NCI-H345 (cell line): ENCODE data around the gene VTI1A.
"Not testable (repeated sequence)": the region's sequence is repeated elsewhere in the genome, so short reads cannot be mapped to it uniquely, and the experiment has no call there.

Experiments used
- DNase-seq: peaks from one replicate; lab custom pipeline; 2025; lab: John Stamatoyannopoulos, UW

VTI1A gene

GRCh38 chr10:112588225-112588990 lies 141.4 kb downstream of the VTI1A start:
- DNase-seq, result no peak

DNA sequence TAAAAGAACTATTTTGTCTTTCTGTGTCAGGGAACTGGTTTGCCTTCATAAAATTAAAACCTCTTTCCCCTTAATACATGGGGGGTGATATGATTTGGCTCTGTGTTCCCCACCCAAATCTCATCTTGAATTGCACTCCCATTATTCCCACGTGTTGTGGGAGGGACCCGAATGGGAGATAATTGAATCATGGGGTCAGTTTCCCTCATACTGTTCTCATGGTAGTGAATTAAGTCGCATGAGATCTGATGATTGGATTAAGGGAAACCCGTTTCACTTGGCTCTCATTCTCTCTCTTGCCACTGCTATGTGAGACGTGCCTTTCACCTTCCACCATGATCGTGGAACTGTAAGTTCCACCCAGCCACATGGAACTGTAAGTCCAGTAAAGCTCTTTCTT lies 142.1 kb downstream of the VTI1A start:
- DNase-seq, result no peak

DNA sequence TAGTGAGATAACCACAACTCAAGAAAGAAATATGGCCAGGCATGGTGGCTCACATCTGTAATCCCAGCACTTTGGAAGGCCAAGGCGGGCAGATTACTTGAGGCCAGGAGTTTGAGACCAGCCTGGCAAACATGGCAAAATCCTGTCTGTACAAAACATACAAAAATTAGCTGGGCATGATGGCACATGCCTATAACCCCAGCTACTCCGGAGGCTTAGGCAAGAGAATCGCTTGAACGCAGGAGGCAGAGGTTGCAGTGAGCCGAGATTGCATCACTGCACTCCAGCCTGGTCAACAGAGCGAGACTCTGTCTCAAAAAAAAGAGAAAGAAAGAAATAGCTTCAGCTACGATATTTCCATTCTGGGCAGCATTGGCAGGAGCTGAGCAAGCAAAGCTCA lies 143.8 kb downstream of the VTI1A start:
- DNase-seq, result not testable (repeated sequence)

DNA sequence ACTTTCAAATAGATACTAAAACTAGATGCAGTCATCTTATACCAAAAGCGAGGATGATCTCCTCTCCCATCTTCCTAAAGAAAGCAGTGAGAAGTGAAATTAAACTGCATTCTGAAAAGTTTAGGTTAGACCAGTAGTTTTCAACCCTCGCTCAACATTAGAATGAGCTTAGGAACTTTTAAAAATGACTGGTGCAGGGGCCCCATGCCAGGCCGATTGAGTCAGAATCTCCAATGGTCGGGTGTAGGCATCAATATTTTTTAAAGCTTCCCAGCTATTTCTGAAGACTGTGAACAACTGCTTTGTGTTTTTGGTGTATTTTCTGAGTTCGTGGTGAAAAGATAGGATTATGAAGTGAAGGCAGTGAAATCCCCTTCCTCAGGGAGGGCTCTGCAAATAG lies 146.0 kb downstream of the VTI1A start:
- no peak for DNase-seq

GRCh38 chr10:112601214-112602090 lies 154.4 kb downstream of the VTI1A start:
- DNase-seq, result no peak

- DNase-seq, result no peak
These were observed 156.0 kb downstream of the VTI1A start for GRCh38 chr10:112603062-112603461.

DNA sequence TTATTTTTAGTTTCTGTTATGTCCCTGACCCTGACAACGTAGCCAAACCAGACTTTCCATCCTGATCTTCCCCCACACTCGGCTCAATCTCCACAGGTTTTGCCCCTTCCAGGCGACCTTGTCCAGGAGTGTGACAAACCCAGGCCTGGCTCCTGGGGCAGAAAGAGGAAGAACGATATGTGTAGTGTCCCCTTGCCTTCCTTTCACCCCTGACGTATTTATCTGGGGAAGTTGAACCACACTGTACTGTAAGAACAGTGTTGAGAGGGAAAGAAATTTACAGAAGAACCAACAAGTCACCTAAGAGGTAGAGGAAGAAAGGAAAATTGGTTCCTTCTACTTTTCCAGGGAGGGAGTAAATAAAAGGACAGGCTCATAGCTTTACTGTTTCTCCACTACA lies 158.0 kb downstream of the VTI1A start:
- no peak for DNase-seq

GRCh38 chr10:112607506-112607905 lies 160.5 kb downstream of the VTI1A start:
- DNase-seq, result no peak

DNA sequence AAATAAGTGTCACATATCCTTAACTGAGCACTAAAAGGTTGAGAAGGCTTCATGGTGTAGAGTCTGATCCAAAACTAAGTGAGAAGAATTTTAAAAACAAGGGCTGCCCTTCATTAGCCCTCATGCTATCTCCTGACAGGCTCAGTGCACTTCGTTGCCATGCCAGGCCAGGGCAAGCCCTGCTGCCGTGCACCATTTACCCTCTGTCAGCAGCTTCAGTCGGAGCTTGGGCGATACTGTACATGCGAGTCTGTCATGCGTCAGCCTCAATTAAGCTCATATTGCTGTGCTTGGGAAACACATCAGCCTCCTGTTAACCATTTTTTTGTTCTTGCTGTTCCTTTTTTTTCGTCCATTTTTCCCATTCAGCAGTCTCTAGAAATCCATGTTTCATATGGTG lies 166.6 kb downstream of the VTI1A start:
- DNase-seq, result no peak

DNA sequence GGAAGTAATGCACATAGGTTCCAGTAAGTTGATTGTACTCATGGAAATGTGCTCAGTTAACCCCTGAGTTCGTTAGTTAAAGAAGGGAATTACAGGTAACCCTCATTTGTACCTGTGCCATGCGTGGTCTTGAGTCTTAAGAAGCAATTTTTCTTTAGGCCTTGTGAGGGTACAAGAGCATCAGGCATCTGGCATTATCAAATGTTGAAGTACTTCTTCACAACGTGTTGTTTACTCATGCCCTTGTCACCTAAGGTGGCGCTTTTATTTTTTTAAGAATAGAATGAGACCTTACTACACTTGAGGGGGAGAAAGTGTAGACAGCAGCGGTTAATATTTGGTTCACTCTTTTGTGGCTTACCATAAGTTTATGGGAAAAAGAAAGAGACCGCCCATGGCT lies 167.1 kb downstream of the VTI1A start:
- no peak for DNase-seq

GRCh38 chr10:112614586-112614985 lies 167.6 kb downstream of the VTI1A start:
- no peak for DNase-seq

GRCh38 chr10:112615269-112615668 lies 168.3 kb downstream of the VTI1A start:
- no peak for DNase-seq

GRCh38 chr10:112616647-112617046 lies 169.6 kb downstream of the VTI1A start:
- DNase-seq, result no peak

- no peak for DNase-seq
These were observed 171.8 kb downstream of the VTI1A start for GRCh38 chr10:112618814-112619213.

- DNase-seq, result no peak
These were observed 172.5 kb downstream of the VTI1A start for GRCh38 chr10:112619556-112619955.

- DNase-seq, result no peak
These were observed 175.8 kb downstream of the VTI1A start for GRCh38 chr10:112622786-112623185.

- DNase-seq, result no peak
These were observed 177.6 kb downstream of the VTI1A start for GRCh38 chr10:112624546-112625048.

GRCh38 chr10:112628951-112629609 lies 182.1 kb downstream of the VTI1A start:
- no peak for DNase-seq

- DNase-seq, result no peak
These were observed 184.7 kb downstream of the VTI1A start for GRCh38 chr10:112631501-112632400.

GRCh38 chr10:112634096-112634830 lies 187.2 kb downstream of the VTI1A start:
- DNase-seq, result no peak

DNA sequence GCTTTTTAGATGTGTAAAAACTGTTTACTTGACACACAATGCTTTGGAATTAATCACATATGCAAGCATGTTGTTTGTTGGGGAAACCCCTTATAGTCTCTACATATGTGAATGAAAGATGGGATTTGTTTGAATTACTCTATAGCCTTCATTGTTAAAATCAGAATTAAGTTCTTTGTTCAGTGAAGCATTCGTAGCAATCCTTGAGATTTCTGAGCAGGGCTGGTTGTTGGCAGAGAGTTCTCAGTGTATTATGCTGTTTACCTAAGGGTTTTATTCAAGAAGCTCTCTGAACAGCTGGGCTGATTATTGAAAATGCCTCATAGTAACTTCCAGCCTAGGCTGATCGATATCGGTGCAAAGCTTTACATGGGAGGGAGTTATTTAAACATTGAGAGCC lies 190.9 kb downstream of the VTI1A start:
- no peak for DNase-seq
